Right atrium auricular region (tissue), 2 donors: ENCODE measurements around the gene DUSP23. TPM values are rescaled to one million over a fixed set of nuclear protein-coding genes. Genes with fewer than 3 reads are reported as not detected.

Experiments
- DNase-seq: peaks from one replicate; pipeline ENCODE4 v3.0.0-alpha.2; 2019; ENCODE audit warnings: low spot score
- H3K27ac ChIP-seq, 2 donors: fragments of 200-600 bp; sonication (generic); 1 replicate in 1 of 2; 2 replicates in 1 of 2; pipeline ENCODE4 v1.5.1; 2016 to 2019
- H3K27me3 ChIP-seq, 2 donors: fragments of 200-600 bp; sonication (generic); one replicate each; pipeline versions ENCODE4 v1.5.1 to v1.6.0; 2017 to 2019
- H3K36me3 ChIP-seq: fragments of 200-600 bp; sonication (generic); one replicate; pipeline ENCODE4 v1.5.1; 2016
- H3K4me1 ChIP-seq, 2 donors: fragments of 200-600 bp; sonication (generic); one replicate each; pipeline versions ENCODE4 v1.5.1 to v1.6.0; 2017 to 2019
- H3K4me3 ChIP-seq, 2 donors: fragments of 200-600 bp; sonication (generic); 1 replicate in 1 of 2; 2 replicates in 1 of 2; pipeline ENCODE4 v1.5.1; 2017 to 2019; ENCODE audit warnings: mild to moderate bottlenecking in 1 of 2, moderate library complexity in 1 of 2
- H3K9me3 ChIP-seq, 2 donors: fragments of 200-600 bp; sonication (generic); one replicate each; pipeline ENCODE4 v1.5.1; 2019
- CTCF ChIP-seq, 2 donors: fragments of 200-600 bp; sonication (generic); IDR thresholded peaks; one replicate each; pipeline ENCODE4 v1.5.1; 2019; ENCODE audit warnings: antibody characterized with exemption in 2 of 2
- total RNA-seq, 2 donors: library from RNA; depleted of rRNA; stranded (reverse); fragments of >200 nt; gene quantifications; one replicate each; pipeline ENCODE4 v1.1.0, GENCODE V29; 2016

The DUSP23 gene
- total RNA-seq, 2 donors from 2014 or later = 42.9 to 58.8 TPM

GRCh38 chr1:159829822-159830465 lies 49.2 kb downstream of the DUSP23 start:
- Histone ChIP-seq H3K36me3 (peaks cover under 1% of the 10 kb centered on the region), H3K27me3 (no peaks in the 10 kb centered on the region), H3K4me3 (no peak overlapping the region), H3K9me3 (no peaks in the 10 kb centered on the region), H3K4me1 (peaks cover 0 to 19% of the 10 kb centered on the region in 2 donors), H3K27ac (no peak overlapping the region)
- peak; percentile 64 for DNase-seq
- TF ChIP-seq CTCF (IDR thresholded peaks at IDR 0.05) = no peak

GRCh38 chr1:159830722-159831121 lies 50.0 kb downstream of the DUSP23 start:
- Histone ChIP-seq H3K4me1 (peaks cover 0 to 19% of the 10 kb centered on the region in 2 donors), H3K4me3 (no peak overlapping the region), H3K9me3 (no peaks in the 10 kb centered on the region), H3K27ac (no peak overlapping the region), H3K27me3 (no peaks in the 10 kb centered on the region), H3K36me3 (peaks cover 8% of the 10 kb centered on the region)
- TF ChIP-seq CTCF (IDR thresholded peaks at IDR 0.05) = no peak
- no peak for DNase-seq

- peaks cover 12% of the 10 kb centered on the region for H3K36me3 ChIP-seq
- no peaks in the 10 kb centered on the region for H3K27me3 ChIP-seq
- H3K27ac ChIP-seq = no peak overlapping the region
- no peak for DNase-seq
- H3K4me1 ChIP-seq = peaks cover 0 to 19% of the 10 kb centered on the region in 2 donors
- no peak for TF ChIP-seq CTCF (IDR thresholded peaks at IDR 0.05)
- no peaks in the 10 kb centered on the region for H3K9me3 ChIP-seq
- no peak overlapping the region for H3K4me3 ChIP-seq
These were observed 50.8 kb downstream of the DUSP23 start for GRCh38 chr1:159831412-159832141.

Other genes starting within 250 kb of the DUSP23 start
- not detected for gene OR10J5, start 245.0 kb upstream of the DUSP23 start, total RNA-seq
- gene APCS, start 193.1 kb upstream of the DUSP23 start, total RNA-seq = not detected
- not detected for gene CRP, start 66.4 kb upstream of the DUSP23 start, total RNA-seq
- gene FCRL6, start 21.4 kb downstream of the DUSP23 start, total RNA-seq = under 1 TPM in 1 of 2 donors, not detected in 1; 0.24 TPM
- gene SLAMF8, start 45.9 kb downstream of the DUSP23 start, total RNA-seq = 1 to 10 TPM; 1.0 to 4.2 TPM
- not detected for gene VSIG8, start 81.7 kb downstream of the DUSP23 start, total RNA-seq
- 1 to 10 TPM in 1 of 2 donors, under 1 TPM in 1; 0.86 to 1.3 TPM for gene CFAP45, start 119.2 kb downstream of the DUSP23 start, total RNA-seq
- 100 to 1,000 TPM; 124 to 235 TPM for gene TAGLN2, start 144.5 kb downstream of the DUSP23 start, total RNA-seq
- 1 to 10 TPM; 2.0 to 5.4 TPM for gene IGSF9, start 164.7 kb downstream of the DUSP23 start, total RNA-seq
- gene SLAMF9, start 173.3 kb downstream of the DUSP23 start, total RNA-seq = not detected